B cell (primary cell): ENCODE results near the gene CFAP52. TPM values are rescaled to one million over a fixed set of nuclear protein-coding genes. Genes with fewer than 3 reads are reported as not detected.

Source experiments
- ATAC-seq: fragments of 200-7000 bp; cut with Tn5 transposase; one replicate; pipeline ENCODE4 v1.10.0; 2021; ENCODE audit warnings: low read depth, mild to moderate bottlenecking, moderate number of reproducible peaks, moderate library complexity
- CTCF ChIA-PET: fragments of 350-600 bp; sonication (Branson Sonifier 250); formaldehyde crosslinking; loops from one replicate; lab custom pipeline; 2021; ENCODE audit warnings: antibody characterized with exemption, inconsistent platforms; lab: Charles Lee
- POLR2A ChIA-PET: fragments of 350-600 bp; sonication (Branson Sonifier 250); formaldehyde crosslinking; loops from one replicate; lab custom pipeline; 2021; ENCODE audit warnings: antibody characterized with exemption; lab: Charles Lee
- DNase-seq: peaks from one replicate; pipeline ENCODE4 v3.0.0; 2013
- H2AFZ ChIP-seq: 2 replicates; pipeline ENCODE4 v1.6.1; 2012; ENCODE audit warnings: mild to moderate bottlenecking, low read depth, low read length; ENCODE audit not compliant: insufficient read depth, poor library complexity, severe bottlenecking
- H3K27ac ChIP-seq, 2 donors: 1 replicate in 1 of 2; 2 replicates in 1 of 2; pipeline ENCODE4 v1.5.1; 2012 to 2013; ENCODE audit warnings: low read length in 2 of 2, mild to moderate bottlenecking in 2 of 2, moderate library complexity in 1 of 2
- H3K27me3 ChIP-seq, 4 experiments: fragments of 200-600 bp in 1 of 4; sonication (generic) in 1 of 4; replicated peaks in 1 of 4; 1 replicate in 2 of 4; 2 replicates in 2 of 4; pipeline versions ENCODE4 v1.6.1 to v1.7.0; 2013 to 2016; ENCODE audit warnings: low read length in 3 of 4, mild to moderate bottlenecking in 2 of 4, mixed read lengths in 1 of 4, moderate library complexity in 1 of 4; ENCODE audit not compliant: insufficient read depth in 4 of 4, control insufficient read depth in 3 of 4; ENCODE audit errors: control extremely low read depth in 1 of 4
- H3K36me3 ChIP-seq, 2 experiments: replicated peaks in 1 of 2; 1 replicate in 1 of 2; 2 replicates in 1 of 2; pipeline versions ENCODE4 v1.6.1 to v1.7.1; 2013; ENCODE audit warnings: low read length in 1 of 2; ENCODE audit not compliant: insufficient read depth in 2 of 2, control insufficient read depth in 1 of 2; ENCODE audit errors: control extremely low read depth in 1 of 2, extremely low read depth in 1 of 2
- H3K4me1 ChIP-seq, 2 donors: fragments of 200-600 bp in 1 of 2; sonication (generic) in 1 of 2; 1 replicate in 1 of 2; 2 replicates in 1 of 2; pipeline versions ENCODE4 v1.5.1 to v1.6.1; 2013 to 2017; ENCODE audit warnings: low read length in 2 of 2; ENCODE audit not compliant: control insufficient read depth in 2 of 2, insufficient read depth in 2 of 2
- H3K4me2 ChIP-seq: replicated peaks from 2 replicates; pipeline ENCODE3; 2012; ENCODE audit warnings: mild to moderate bottlenecking, low read depth, low read length; ENCODE audit not compliant: poor library complexity, severe bottlenecking
- H3K4me3 ChIP-seq, 5 experiments: fragments of 200-600 bp in 1 of 5; sonication (generic) in 1 of 5; 1 replicate in 3 of 5; 2 replicates in 2 of 5; pipeline versions ENCODE4 v1.5.1 to v1.7.0; 2011 to 2016; ENCODE audit warnings: low read length in 4 of 5, mild to moderate bottlenecking in 4 of 5, low read depth in 2 of 5, control low read depth in 1 of 5, moderate library complexity in 1 of 5; ENCODE audit not compliant: insufficient read depth in 1 of 5; ENCODE audit errors: control extremely low read depth in 1 of 5, extremely low read depth in 1 of 5
- H3K79me2 ChIP-seq: fragments of 200-600 bp; sonication (generic); one replicate; pipeline ENCODE4 v1.6.0; 2016; ENCODE audit warnings: low read length; ENCODE audit not compliant: control insufficient read depth, insufficient read depth
- H3K9ac ChIP-seq: fragments of 200-600 bp; sonication (generic); 2 replicates; pipeline ENCODE4 v1.6.1; 2017; ENCODE audit warnings: mild to moderate bottlenecking, low read length, moderate library complexity
- H3K9me3 ChIP-seq, 3 donors: one replicate each; pipeline versions ENCODE4 v1.6.1 to v1.7.1; 2013; ENCODE audit warnings: low read length in 2 of 3; ENCODE audit not compliant: control insufficient read depth in 2 of 3, insufficient read depth in 1 of 3; ENCODE audit errors: control extremely low read depth in 1 of 3
- H4K20me1 ChIP-seq: 2 replicates; pipeline ENCODE4 v1.6.0; 2012; ENCODE audit warnings: mild to moderate bottlenecking, low read length; ENCODE audit not compliant: insufficient read depth, control insufficient read depth, poor library complexity, severe bottlenecking
- H3K27ac Mint-ChIP-seq: one replicate; pipeline ENCODE4 v1.8.0; 2021; ENCODE audit warnings: mixed read lengths
- H3K27me3 Mint-ChIP-seq: one replicate; pipeline ENCODE4 v1.8.0; 2021; ENCODE audit warnings: mixed read lengths
- H3K4me1 Mint-ChIP-seq: one replicate; pipeline ENCODE4 v1.8.0; 2021; ENCODE audit warnings: mixed read lengths
- H3K4me3 Mint-ChIP-seq: one replicate; pipeline ENCODE4 v1.8.0; 2021; ENCODE audit warnings: mixed read lengths
- H3K9me3 Mint-ChIP-seq: one replicate; pipeline ENCODE4 v1.8.0; 2022; ENCODE audit warnings: mixed read lengths; ENCODE audit not compliant: insufficient read depth
- CTCF ChIP-seq: fragments of 200-600 bp; IDR thresholded peaks from one replicate; pipeline ENCODE4 v1.8.0; 2022; ENCODE audit warnings: antibody characterized with exemption, mild to moderate bottlenecking
- EZH2 ChIP-seq: IDR thresholded peaks from 2 replicates; pipeline ENCODE4 v1.6.1; 2012; ENCODE audit warnings: borderline replicate concordance, low read depth, mild to moderate bottlenecking, moderate library complexity, low read length; ENCODE audit not compliant: insufficient read depth, poor library complexity, severe bottlenecking
- WGBS: methylation state at CpG from one replicate; pipeline ENCODE4 v1.1.5; 2013; ENCODE audit warnings: missing lambda C conversion rate; ENCODE audit not compliant: insufficient coverage; 5-methylcytosine and 5-hydroxymethylcytosine counted together
- intact Hi-C: fragments of 100-400 bp; cut with micrococcal nuclease; formaldehyde crosslinking; loops from one replicate; pipeline ENCODE4 v1.10.0; 2022
- polyA plus RNA-seq: library from polyadenylated mRNA; depleted of rRNA; stranded (reverse); fragments of >200 nt; gene quantifications from 2 replicates; pipeline ENCODE4 v1.2.3, GENCODE V29; 2012
- total RNA-seq, 2 donors: library from RNA; stranded (reverse); fragments of 120-200 nt in 1 of 2; gene quantifications; 1 replicate in 1 of 2; 2 replicates in 1 of 2; pipeline versions ENCODE4 v1.2.3 to v1.2.4, GENCODE V29; 2013 to 2022

CFAP52 gene
- total and polyA plus RNA-seq, 2 donors (not counting 1 experiment from before 2014, with no cell fraction given) = not detected

- peaks cover 0 to 4% (median 0%) of the 10 kb centered on the region in 3 donors for H3K9me3 ChIP-seq
- TF ChIP-seq CTCF (no peak), EZH2 (no peak)
- H3K27me3 ChIP-seq = peaks cover 0 to 27% (median 15%) of the 10 kb centered on the region in 4 experiments
- intact Hi-C loops = no loop called here
- ChIA-PET POLR2A (no interaction called here), CTCF (no interaction called here)
- no peaks in the 10 kb centered on the region for H3K79me2 ChIP-seq
- DNase-seq (peak; percentile 22), ATAC-seq (no peak)
- Mint-ChIP-seq H3K4me1 (peaks cover 17% of the 10 kb centered on the region), H3K4me3 (peak overlapping the region; percentile 84), H3K9me3 (no peaks in the 10 kb centered on the region), H3K27ac (no peak overlapping the region), H3K27me3 (peaks cover 43% of the 10 kb centered on the region)
- H3K4me3 ChIP-seq = peak overlapping the region in 4 of 5 experiments; percentile 27 to 63 (median 54)
- H3K4me1 ChIP-seq = peaks cover 11 to 12% of the 10 kb centered on the region in 2 donors
- H4K20me1 ChIP-seq = no peaks in the 10 kb centered on the region
- H3K27ac ChIP-seq = no peak overlapping the region
- H3K9ac ChIP-seq = peak overlapping the region; percentile 59
- 2% methylated on average over 51 of the region's 51 CpGs for WGBS
- H2AFZ ChIP-seq = peak overlapping the region; percentile 76
- peak overlapping the region; percentile 90 for H3K4me2 ChIP-seq
- H3K36me3 ChIP-seq = no peaks in the 10 kb centered on the region
Measured at GRCh38 chr17:9645851-9646545, 69.6 kb downstream of the CFAP52 start.

DNA sequence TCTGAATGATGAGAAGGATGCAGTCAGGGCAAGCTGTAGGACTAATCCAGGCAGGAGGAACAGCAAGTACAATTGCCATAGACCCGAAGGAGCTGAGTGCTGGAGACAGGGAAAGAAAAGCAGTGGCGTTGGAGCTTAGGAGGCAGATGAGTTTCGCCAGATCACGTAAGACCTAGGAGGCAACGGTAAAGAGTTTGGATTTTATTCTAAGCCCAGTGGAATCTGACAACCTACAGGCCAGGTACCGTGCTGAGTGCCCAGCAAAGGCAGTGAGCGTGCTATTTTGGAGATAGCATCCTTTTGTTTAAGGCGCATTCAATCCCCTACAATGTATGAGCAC lies 70.1 kb downstream of the CFAP52 start:
- Mint-ChIP-seq H3K4me1 (peaks cover 17% of the 10 kb centered on the region), H3K27ac (no peak overlapping the region), H3K4me3 (peak overlapping the region; percentile 84), H3K9me3 (no peaks in the 10 kb centered on the region), H3K27me3 (peaks cover 46% of the 10 kb centered on the region)
- Histone ChIP-seq H3K4me1 (peaks cover 11 to 12% of the 10 kb centered on the region in 2 donors), H3K36me3 (no peaks in the 10 kb centered on the region), H3K9me3 (peaks cover 0 to 4% (median 0%) of the 10 kb centered on the region in 3 donors), H2AFZ (no peak overlapping the region), H3K4me3 (no peak overlapping the region), H3K27me3 (peaks cover 0 to 27% (median 15%) of the 10 kb centered on the region in 4 experiments), H3K79me2 (no peaks in the 10 kb centered on the region), H3K27ac (no peak overlapping the region), H3K4me2 (peak overlapping the region; percentile 90), H3K9ac (peak overlapping the region; percentile 59), H4K20me1 (no peaks in the 10 kb centered on the region)
- CTCF ChIA-PET = no interaction called here
- intact Hi-C loops = no loop called here
- POLR2A ChIA-PET = no interaction called here
- no peak for DNase-seq
- ATAC-seq = no peak
- 72% methylated on average over 8 of the region's 8 CpGs for WGBS
- TF ChIP-seq CTCF (no peak), EZH2 (no peak)
